Mucosa of rectum (tissue), 2 donors: ENCODE data around the gene GMIP.

Source experiments
- H3K27ac ChIP-seq, 2 donors: one replicate each; pipeline ENCODE4 v1.7.0; 2013; ENCODE audit warnings: inconsistent platforms in 2 of 2, low read depth in 2 of 2, low read length in 2 of 2
- H3K27me3 ChIP-seq, 2 donors: one replicate each; pipeline ENCODE4 v1.7.0; 2013; ENCODE audit warnings: low read length in 2 of 2; ENCODE audit not compliant: control insufficient read depth in 2 of 2, insufficient read depth in 2 of 2
- H3K36me3 ChIP-seq, 2 donors: one replicate each; pipeline ENCODE4 v1.7.0; 2013; ENCODE audit warnings: low read length in 2 of 2; ENCODE audit not compliant: control insufficient read depth in 2 of 2, insufficient read depth in 2 of 2
- H3K4me1 ChIP-seq, 2 donors: one replicate each; pipeline ENCODE4 v1.7.0; 2013; ENCODE audit warnings: low read length in 2 of 2, mild to moderate bottlenecking in 1 of 2; ENCODE audit not compliant: control insufficient read depth in 2 of 2, insufficient read depth in 2 of 2
- H3K4me3 ChIP-seq, 2 donors: one replicate each; pipeline ENCODE4 v1.7.0; 2013; ENCODE audit warnings: low read length in 2 of 2
- H3K9ac ChIP-seq, 2 donors: one replicate each; pipeline ENCODE4 v1.7.0; 2013; ENCODE audit warnings: low read length in 2 of 2, low read depth in 1 of 2, mild to moderate bottlenecking in 1 of 2
- H3K9me3 ChIP-seq, 2 donors: one replicate each; pipeline ENCODE4 v1.7.0; 2013; ENCODE audit warnings: low read length in 2 of 2; ENCODE audit not compliant: control insufficient read depth in 2 of 2
- donor health status: healthy.
- donor health status: Normal muscosa, but diverticular disease.

GMIP gene

DNA sequence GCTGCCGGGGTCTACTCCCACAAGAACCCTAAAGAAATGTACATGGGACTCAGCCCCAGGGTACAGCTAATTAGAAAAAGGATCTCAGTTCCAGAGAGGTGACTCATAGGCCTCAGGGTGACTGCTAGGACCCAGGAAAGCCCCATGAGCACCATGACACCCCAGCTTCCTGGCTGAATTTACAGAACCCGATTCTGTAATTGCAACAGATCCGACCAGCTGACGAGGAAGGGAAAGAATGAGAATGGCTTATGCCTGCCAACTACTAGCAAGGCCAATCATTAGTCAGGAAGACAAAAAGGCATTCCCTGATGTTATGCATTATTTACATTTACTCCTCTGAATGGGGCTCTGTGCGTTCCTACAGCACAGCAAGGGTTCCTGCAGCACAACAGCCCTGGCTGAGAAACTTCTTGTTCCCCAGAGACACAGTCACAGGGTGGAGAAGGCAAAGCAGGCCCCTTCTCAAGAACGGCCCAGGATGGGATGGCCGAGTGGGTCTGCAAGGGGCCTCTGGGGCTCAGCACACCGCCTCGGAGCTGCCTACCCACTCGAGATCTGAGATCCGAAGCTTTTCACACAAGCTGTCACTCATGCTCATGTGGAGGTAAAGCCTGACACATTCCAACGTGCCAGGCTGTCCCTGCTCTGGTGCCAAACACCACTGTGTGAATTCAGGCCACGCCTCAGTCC is 52.2 kb downstream of the GMIP start:
- no peaks in the 10 kb centered on the region for H3K9me3 ChIP-seq
- no peak overlapping the region for H3K4me3 ChIP-seq
- no peaks in the 10 kb centered on the region for H3K27me3 ChIP-seq
- H3K9ac ChIP-seq: no peak overlapping the region
- H3K27ac ChIP-seq: peak overlapping the region; percentile 29 to 63
- peaks cover 6 to 7% of the 10 kb centered on the region in 2 donors for H3K4me1 ChIP-seq
- H3K36me3 ChIP-seq: no peaks in the 10 kb centered on the region

DNA sequence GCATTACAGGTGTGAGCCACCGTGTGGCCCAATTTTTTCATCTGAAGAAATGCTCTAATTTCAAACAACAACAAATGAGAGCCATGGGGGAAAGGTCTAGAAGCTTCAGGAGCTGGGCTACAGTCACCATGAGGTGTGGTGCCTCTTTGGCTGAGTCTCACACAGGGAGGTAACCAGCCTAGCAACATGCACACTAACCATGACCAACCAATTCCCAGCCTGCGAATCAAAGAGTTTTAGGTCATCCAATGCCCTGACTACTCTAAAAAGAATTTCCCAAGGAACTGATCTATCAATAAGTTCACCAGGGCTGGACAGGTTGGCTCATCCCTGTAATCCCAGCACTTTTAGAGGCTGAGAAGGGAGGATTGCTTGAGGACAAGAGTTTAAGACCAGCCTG is 54.9 kb downstream of the GMIP start:
- Histone ChIP-seq H3K4me1 (peaks cover 0 to 3% of the 10 kb centered on the region in 2 donors), H3K9me3 (no peaks in the 10 kb centered on the region), H3K27ac (peak overlapping the region in 1 of 2 donors; percentile 9), H3K4me3 (no peak overlapping the region), H3K36me3 (no peaks in the 10 kb centered on the region), H3K27me3 (no peaks in the 10 kb centered on the region), H3K9ac (no peak overlapping the region)

DNA sequence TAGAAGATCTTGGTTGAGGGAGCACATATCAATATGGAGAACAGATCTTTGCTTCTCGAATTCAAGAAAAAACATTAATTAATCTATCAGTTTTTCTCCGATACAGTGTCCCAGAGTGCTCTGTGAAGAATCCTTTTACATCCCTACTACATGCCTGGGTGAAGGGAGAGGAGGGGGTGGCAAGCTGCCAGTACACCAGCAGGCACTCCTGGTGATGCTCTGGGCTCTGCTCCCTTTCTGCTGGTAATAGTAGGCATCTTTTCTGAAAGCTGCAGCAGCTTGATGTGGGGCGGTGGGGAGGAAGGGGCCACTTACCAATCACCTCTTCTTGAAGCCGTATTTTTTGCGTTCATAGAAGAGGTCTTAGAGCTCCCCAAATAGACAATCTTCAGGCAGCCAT is 55.7 kb downstream of the GMIP start:
- Histone ChIP-seq H3K4me1 (peaks cover 0 to 3% of the 10 kb centered on the region in 2 donors), H3K27me3 (no peaks in the 10 kb centered on the region)

DNA sequence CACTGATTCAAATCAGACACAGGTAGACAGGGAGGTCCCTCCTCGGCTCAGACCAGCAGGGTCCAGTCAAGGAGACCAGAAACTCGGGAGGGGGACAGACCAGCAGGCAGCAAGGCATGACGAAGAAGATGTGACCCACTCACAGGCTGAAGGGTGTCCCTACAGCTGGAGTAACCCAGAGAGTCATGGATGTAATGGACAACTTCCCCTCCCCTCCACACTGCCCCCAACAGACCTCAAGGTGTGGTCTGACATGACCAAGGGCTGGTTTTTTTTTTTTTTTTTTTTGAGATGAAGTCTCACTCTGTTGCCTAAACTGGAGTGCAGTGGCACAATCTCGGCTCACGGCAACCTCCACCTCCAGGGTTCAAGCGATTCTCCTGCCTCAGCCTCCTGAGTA is 59.1 kb downstream of the GMIP start:
- H3K9ac ChIP-seq: no peak overlapping the region
- H3K27me3 ChIP-seq: no peaks in the 10 kb centered on the region
- H3K9me3 ChIP-seq: no peaks in the 10 kb centered on the region
- H3K36me3 ChIP-seq: no peaks in the 10 kb centered on the region
- H3K27ac ChIP-seq: no peak overlapping the region
- no peak overlapping the region for H3K4me3 ChIP-seq
- H3K4me1 ChIP-seq: peaks cover 14 to 15% of the 10 kb centered on the region in 2 donors

More for the DNA sequence above, 55.7 kb downstream of the GMIP start:
- Histone ChIP-seq H3K9me3 (no peaks in the 10 kb centered on the region), H3K27ac (no peak overlapping the region), H3K36me3 (no peaks in the 10 kb centered on the region), H3K9ac (no peak overlapping the region), H3K4me3 (no peak overlapping the region)

DNA sequence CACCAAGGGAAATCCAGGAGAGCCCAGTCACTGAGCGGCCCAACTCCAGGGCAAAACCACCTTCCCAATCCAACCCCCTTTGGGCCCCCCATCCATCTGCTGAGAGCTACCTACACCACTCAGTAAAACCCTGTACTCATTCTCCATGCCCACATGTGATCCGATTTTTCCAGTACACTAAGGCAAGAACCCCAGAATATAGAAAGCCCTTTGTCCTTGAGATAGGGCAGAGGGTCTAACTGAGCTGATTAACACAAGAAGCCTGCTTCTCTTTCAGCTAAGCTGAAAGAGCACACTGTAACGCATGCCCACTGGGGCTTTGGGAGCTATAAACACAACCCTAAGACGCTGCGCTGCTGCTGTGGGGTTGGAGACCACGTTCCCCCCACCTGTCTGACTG is 61.0 kb downstream of the GMIP start:
- no peak overlapping the region for H3K27ac ChIP-seq
- no peaks in the 10 kb centered on the region for H3K36me3 ChIP-seq
- no peaks in the 10 kb centered on the region for H3K27me3 ChIP-seq
- H3K4me1 ChIP-seq: peaks cover 14 to 15% of the 10 kb centered on the region in 2 donors
- no peak overlapping the region for H3K4me3 ChIP-seq
- H3K9me3 ChIP-seq: no peaks in the 10 kb centered on the region
- no peak overlapping the region for H3K9ac ChIP-seq

DNA sequence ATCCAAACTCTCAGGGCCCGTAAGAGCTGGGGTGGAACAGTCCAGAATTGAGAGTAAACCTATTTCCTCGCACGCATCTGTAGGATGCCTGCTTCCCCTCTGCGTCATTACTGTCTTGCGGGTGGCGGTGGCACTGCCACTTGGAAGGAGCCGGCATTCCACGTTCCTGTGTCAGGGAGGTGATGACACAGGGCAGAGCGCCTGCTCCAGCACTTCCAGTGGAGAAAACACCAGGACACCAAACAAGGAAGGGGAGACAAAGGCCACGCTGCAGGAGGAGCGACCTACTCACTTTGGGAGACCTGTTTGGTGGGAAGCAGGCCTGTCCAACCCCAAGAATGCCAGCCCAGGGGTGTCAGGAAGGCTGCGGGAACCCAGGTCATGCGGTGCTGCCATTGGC is 62.1 kb downstream of the GMIP start:
- peaks cover 14 to 15% of the 10 kb centered on the region in 2 donors for H3K4me1 ChIP-seq
- no peak overlapping the region for H3K9ac ChIP-seq
- H3K9me3 ChIP-seq: no peaks in the 10 kb centered on the region
- H3K27ac ChIP-seq: no peak overlapping the region
- no peaks in the 10 kb centered on the region for H3K27me3 ChIP-seq
- H3K36me3 ChIP-seq: no peaks in the 10 kb centered on the region
- no peak overlapping the region for H3K4me3 ChIP-seq

DNA sequence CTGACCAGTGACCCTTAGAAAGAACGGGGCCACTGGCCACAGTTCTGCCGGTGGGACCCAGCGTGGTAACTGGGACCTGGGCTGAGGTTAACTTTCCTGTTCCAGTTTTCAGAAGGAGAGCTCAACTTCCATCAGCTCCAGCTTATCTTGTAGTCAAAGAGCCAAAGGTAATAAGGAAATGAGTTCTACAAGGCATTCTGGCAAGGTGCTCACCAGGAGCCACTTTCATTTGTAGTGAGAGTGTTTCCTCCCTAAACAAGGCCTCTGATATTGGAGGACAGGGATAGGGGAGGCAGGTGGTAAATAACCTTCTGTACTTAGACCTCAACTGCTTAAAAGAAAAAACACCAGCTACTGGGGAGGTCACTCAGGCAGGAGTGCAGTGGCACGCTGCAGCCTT is 63.0 kb downstream of the GMIP start:
- H3K9ac ChIP-seq: peak overlapping the region in 1 of 2 donors; percentile 23
- no peaks in the 10 kb centered on the region for H3K36me3 ChIP-seq
- no peak overlapping the region for H3K4me3 ChIP-seq
- peak overlapping the region; percentile 32 to 64 for H3K27ac ChIP-seq
- peaks cover 14 to 15% of the 10 kb centered on the region in 2 donors for H3K4me1 ChIP-seq
- H3K27me3 ChIP-seq: no peaks in the 10 kb centered on the region
- no peaks in the 10 kb centered on the region for H3K9me3 ChIP-seq

DNA sequence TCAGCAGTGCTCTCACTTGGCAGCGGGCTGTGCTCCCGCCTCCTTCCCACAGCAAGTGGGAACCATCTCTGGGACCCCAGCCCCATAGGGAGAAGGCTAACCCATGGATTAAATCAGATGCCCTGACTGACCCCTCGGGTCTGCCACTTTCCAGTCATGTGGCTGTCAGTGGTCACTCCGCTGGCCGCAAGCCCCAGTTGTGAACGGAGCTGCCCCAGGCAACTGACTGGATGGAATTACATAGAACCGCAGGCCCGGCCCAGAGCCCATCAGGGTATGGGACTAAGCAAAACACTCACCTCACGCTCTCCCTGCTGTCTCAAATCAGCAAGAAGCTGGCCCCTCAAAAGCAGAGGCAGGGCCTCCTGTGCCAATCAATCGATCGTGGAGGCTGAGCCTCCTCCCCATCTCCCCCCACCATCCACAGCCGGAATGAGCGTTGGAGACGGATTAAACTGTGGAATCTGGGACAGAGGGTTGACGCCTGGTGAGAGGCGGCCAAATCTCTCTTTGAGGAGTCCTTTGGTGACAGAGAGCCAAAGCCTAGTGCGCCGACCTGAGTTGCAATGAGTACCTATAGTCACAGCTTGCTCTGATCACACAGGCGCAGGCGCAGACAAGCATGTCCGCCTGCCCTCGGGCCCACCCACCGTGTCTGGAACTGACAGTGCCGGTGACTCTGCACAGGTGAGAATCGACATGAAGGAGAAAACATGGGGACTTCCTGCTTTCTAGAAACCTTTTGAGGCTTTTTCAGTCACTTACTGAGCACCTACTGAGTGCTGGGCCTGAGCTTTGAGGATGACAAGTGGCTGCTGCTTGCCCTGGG is 63.7 kb downstream of the GMIP start:
- Histone ChIP-seq H3K36me3 (no peaks in the 10 kb centered on the region), H3K9ac (peak overlapping the region in 1 of 2 donors; percentile 23), H3K4me3 (no peak overlapping the region), H3K27ac (peak overlapping the region; percentile 32 to 64), H3K27me3 (no peaks in the 10 kb centered on the region), H3K9me3 (no peaks in the 10 kb centered on the region), H3K4me1 (peaks cover 14 to 15% of the 10 kb centered on the region in 2 donors)
